Mucosa of rectum (tissue), 2 donors: Measurements from ENCODE around the gene DQX1.

ENCODE experiments used
- H3K27ac ChIP-seq, 2 donors: one replicate each; pipeline ENCODE4 v1.7.0; 2013; ENCODE audit warnings: inconsistent platforms in 2 of 2, low read depth in 2 of 2, low read length in 2 of 2
- H3K27me3 ChIP-seq, 2 donors: one replicate each; pipeline ENCODE4 v1.7.0; 2013; ENCODE audit warnings: low read length in 2 of 2; ENCODE audit not compliant: control insufficient read depth in 2 of 2, insufficient read depth in 2 of 2
- H3K36me3 ChIP-seq, 2 donors: one replicate each; pipeline ENCODE4 v1.7.0; 2013; ENCODE audit warnings: low read length in 2 of 2; ENCODE audit not compliant: control insufficient read depth in 2 of 2, insufficient read depth in 2 of 2
- H3K4me1 ChIP-seq, 2 donors: one replicate each; pipeline ENCODE4 v1.7.0; 2013; ENCODE audit warnings: low read length in 2 of 2, mild to moderate bottlenecking in 1 of 2; ENCODE audit not compliant: control insufficient read depth in 2 of 2, insufficient read depth in 2 of 2
- H3K4me3 ChIP-seq, 2 donors: one replicate each; pipeline ENCODE4 v1.7.0; 2013; ENCODE audit warnings: low read length in 2 of 2
- H3K9ac ChIP-seq, 2 donors: one replicate each; pipeline ENCODE4 v1.7.0; 2013; ENCODE audit warnings: low read length in 2 of 2, low read depth in 1 of 2, mild to moderate bottlenecking in 1 of 2
- H3K9me3 ChIP-seq, 2 donors: one replicate each; pipeline ENCODE4 v1.7.0; 2013; ENCODE audit warnings: low read length in 2 of 2; ENCODE audit not compliant: control insufficient read depth in 2 of 2
- donor health status: healthy.
- donor health status: Normal muscosa, but diverticular disease.

The DQX1 gene

DNA sequence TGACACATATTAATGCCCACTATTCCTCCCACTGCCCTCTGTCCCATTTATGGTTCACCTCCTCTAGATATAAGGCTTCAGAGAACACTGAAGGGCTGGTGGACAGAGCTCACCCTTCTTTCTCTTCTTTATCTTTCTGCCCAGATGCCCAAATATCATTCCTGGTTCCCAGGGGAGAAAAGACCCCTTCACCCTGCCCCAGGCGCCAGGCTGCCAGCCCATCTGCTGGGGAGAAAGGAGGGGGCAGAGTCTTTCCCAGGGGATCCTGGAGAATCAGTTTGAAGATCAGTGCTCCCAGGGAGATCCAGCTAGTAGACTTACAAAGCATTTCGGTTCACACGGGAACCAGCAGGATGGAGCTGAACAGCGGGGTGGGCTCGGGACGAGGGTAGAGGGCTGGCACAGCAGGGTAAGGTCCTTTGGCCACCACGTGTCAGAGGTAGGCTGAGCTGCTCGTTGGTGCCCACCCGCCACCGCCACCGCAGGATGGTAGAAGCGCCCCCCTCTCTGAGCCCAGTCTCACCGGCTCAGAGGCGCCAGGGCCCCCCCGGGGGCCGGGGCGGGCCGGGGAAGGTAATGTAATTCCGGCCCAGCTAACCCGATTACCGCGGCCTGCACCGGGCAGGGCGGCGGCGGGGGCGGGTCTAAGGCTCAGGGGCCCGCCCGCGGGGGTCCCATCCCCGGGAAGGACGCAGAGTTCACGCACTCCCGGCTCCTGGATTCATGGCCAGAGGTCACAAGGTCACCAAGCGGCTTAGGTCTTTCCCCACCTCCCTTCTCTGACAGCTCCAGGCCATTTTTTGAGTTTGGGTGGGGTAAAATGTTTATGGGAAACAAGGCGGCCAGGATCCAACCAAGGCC is 13.1 kb downstream of the DQX1 start:
- H3K36me3 ChIP-seq, result no peaks in the 10 kb centered on the region
- no peaks in the 10 kb centered on the region for H3K9me3 ChIP-seq
- peaks cover 6 to 13% of the 10 kb centered on the region in 2 donors for H3K4me1 ChIP-seq
- H3K27ac ChIP-seq, result no peak overlapping the region
- H3K9ac ChIP-seq, result no peak overlapping the region
- peaks cover 49 to 59% of the 10 kb centered on the region in 2 donors for H3K27me3 ChIP-seq
- no peak overlapping the region for H3K4me3 ChIP-seq

DNA sequence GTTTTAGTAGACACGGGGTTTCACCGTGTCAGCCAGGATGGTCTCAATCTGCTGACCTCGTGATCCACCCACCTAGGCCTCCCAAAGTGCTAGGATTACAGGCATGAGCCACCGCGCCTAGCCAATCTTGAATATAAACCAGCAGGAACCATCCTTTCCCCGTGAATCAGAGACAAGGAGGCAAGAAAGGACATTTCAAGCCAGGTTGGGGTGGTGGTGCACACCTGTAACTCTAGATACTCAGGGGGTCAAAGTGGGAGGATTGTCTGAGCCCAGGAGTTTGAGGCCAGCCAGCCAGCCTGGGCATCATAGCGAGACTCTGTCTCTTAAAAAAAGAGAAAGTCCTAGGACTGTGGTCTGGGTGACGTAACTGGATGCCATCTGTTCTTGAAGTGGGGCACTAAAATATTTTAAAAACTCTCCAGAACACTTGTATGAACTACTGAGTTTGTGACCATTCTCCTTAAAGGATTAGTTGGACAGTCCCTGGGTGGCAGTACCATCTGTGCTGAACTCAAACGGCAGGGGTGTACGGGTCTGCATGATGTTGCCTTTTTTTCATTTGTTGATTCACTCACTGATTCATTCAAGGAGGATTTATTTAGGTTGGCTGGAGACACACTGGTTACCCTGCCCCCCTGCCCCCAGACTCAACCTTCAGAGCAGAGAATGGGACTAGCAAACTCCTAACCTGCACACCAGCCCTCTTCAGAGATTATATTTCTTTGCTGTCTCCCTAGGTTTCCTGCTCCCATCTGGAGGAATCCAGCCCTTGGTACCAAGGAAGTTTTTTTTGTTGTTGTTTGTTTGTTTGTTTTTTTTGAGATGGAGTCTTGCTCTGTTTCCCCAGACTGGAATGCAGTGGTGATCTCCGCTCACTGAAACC is 14.7 kb downstream of the DQX1 start:
- Histone ChIP-seq H3K9me3 (no peaks in the 10 kb centered on the region), H3K9ac (no peak overlapping the region), H3K27ac (no peak overlapping the region), H3K4me1 (peaks cover 12 to 20% of the 10 kb centered on the region in 2 donors), H3K27me3 (peaks cover 41 to 51% of the 10 kb centered on the region in 2 donors), H3K4me3 (no peak overlapping the region), H3K36me3 (no peaks in the 10 kb centered on the region)

DNA sequence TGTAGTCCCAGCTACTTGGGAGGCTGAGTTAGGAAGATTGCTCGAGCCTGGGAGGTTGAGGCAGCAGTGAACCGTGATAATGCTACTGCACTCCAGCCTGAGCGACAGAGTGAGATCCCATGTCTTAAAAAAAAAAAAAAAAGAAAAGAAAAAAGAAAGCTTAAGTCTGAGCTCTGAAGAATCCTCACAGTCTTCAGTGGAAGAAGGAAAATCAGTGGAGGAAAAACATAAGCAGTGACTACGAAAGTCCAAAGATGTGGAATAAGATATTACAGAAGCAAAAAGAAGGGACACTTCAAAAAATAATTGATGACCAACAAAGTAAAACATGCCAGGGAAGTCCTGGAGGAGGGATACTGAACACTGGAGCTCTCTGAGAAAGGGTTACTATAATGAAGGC is 15.8 kb downstream of the DQX1 start:
- Histone ChIP-seq H3K9me3 (no peaks in the 10 kb centered on the region), H3K36me3 (peaks cover 7 to 9% of the 10 kb centered on the region in 2 donors), H3K4me1 (peaks cover 13 to 28% of the 10 kb centered on the region in 2 donors), H3K27me3 (peaks cover 37 to 46% of the 10 kb centered on the region in 2 donors), H3K27ac (no peak overlapping the region), H3K9ac (no peak overlapping the region), H3K4me3 (no peak overlapping the region)

DNA sequence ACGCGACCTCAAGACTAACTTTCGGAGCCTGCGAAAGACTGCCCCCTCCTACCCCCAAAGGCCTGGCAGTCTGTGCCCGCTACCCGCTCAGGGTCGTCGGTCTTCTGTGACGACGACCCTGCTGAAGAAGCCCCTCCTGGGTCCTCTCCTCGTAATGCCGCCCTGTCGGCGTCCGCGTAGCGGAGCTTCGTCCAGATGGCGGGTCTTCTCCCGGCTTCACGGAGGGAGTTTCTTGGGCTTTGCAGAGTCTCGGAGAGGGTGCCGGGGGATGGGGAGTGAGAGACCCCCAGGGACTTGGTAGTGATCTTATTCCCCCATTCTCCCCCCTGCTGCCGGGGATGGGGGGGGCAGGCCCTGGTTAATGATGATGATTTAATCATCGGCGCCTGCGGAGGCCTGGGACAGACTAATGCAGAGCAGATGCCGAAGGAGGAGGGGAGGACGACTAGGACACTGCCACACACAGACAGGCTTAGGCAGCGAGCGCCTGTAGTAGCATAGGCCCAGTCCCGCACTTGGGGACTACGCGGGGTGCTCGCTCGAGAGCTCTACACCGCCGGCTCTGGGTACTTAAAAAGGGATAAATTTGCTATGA is 18.0 kb downstream of the DQX1 start:
- peaks cover 22 to 29% of the 10 kb centered on the region in 2 donors for H3K27me3 ChIP-seq

DNA sequence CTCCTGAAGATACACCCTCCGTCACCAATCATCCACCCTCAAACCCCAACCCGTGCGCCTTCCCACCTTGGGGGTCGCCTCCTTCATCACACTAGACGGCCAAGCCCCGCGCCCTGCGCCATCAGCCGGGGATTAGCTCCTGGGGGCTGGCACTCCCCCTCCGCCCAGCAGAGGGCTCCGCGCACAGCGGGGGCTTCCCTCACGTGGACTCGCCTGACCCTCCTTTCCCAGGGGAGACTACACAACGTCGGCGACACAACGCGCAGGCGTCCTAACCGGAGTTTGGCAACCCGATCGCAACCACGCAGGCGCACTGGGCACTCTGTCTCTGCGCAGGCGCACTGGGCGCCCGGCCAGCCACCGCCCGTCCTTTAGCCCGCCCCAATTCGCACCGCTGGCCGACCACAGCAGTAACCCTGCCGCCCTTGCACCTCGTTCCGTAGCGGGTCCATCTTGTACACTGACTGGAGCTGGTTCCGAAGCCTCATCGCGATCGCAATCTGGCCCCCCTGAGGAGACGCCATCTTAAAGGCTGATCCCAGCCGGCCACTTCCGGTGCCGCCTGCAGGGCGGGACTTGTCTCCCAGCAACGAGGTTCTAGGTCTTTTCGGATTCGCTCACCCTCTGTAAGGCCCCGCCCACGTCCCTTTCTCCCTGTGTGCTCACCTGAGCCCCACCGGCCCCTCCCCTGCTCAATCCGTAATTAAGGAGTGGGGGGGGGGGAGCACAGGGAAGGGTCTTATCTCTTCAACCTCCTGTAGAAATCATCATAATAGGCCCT is 18.7 kb downstream of the DQX1 start, which contains the start of gene PCGF1:
Gene PCGF1, minus strand, starts transcription at position 551 of the 781 bp plus-strand sequence. Its CDS starts 27 bp downstream, at position 524.
- Histone ChIP-seq H3K9ac (peak within 1 kb of the TSS; percentile 99 to 100), H3K9me3 (no peaks in the 10 kb centered on the region), H3K4me1 (peaks cover 24 to 36% of the 10 kb centered on the region in 2 donors), H3K36me3 (peaks cover 7 to 12% of the 10 kb centered on the region in 2 donors), H3K27ac (peak within 1 kb of the TSS; percentile 100), H3K4me3 (peak within 1 kb of the TSS; percentile 97 to 100), H3K27me3 (peaks cover 22 to 23% of the 10 kb centered on the region in 2 donors)

More for the DNA sequence above, 18.0 kb downstream of the DQX1 start:
- Histone ChIP-seq H3K4me3 (peak overlapping the region; percentile 97 to 100), H3K27ac (peak overlapping the region; percentile 100), H3K9me3 (no peaks in the 10 kb centered on the region), H3K36me3 (peaks cover 7 to 12% of the 10 kb centered on the region in 2 donors), H3K9ac (peak overlapping the region; percentile 99 to 100), H3K4me1 (peaks cover 24 to 36% of the 10 kb centered on the region in 2 donors)

DNA sequence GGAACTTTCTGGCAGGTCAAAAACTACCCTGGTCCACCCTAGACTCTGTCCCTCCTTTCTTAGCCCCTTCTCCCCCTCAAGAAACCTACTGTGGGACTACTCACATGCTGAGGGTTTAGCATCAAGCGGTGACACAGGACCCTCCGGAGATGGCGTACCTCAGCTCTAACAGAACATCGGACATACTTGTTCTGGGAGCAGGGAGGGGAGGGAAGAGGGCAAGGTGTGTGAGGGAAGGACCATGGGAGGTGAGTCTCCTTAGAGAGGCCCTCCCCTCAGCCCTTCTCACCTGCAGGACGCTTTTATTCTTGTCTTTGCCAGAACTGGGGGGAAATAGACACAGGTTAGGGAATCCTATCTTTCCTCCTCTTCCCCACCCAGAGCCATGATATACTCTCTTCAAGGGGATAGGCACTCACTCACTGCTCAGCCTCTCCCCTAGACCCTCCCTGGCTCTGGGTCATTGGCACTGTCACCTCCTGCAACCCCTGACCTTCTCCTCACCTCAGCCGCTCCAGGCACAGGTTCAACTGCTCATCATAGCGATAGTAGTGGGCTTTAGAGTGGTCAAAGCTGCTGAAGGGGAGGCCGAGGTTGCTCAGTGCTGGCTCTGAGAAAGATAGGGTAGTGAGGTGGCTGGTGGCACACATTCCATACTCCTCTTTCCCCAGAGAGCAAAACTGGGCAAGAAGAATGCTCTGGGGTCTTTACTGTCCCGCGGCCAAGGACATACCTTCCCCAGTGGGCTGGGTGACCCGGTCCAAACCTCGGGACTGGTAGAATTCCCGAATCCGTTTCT is 20.4 kb downstream of the DQX1 start:
- Histone ChIP-seq H3K27ac (no peak overlapping the region), H3K27me3 (peaks cover 9 to 10% of the 10 kb centered on the region in 2 donors), H3K9ac (no peak overlapping the region), H3K4me1 (peaks cover 29 to 36% of the 10 kb centered on the region in 2 donors), H3K4me3 (peak overlapping the region; percentile 2 to 41), H3K9me3 (no peaks in the 10 kb centered on the region), H3K36me3 (peaks cover 7 to 12% of the 10 kb centered on the region in 2 donors)

DNA sequence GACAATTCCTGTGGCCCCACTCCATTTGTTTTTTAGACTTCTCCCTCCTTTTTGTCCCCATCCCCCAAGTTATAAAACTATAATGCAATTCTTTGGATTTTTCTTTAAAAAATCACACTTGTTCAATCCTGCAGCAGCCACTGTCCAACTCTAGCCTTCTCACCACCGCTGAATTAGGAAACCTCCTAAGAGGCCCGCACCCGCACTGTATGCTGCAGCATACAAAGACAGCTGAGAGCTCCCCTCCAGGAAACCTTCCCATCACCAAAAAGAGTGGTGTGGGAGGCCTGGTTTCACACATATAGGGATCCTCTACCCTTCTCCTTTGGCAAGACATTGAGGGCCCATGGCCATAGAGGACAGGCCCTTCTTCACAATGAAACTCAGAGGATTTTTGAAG is 21.4 kb downstream of the DQX1 start:
- Histone ChIP-seq H3K4me1 (peaks cover 34 to 40% of the 10 kb centered on the region in 2 donors), H3K36me3 (peaks cover 7 to 12% of the 10 kb centered on the region in 2 donors), H3K27me3 (peaks cover 8 to 9% of the 10 kb centered on the region in 2 donors), H3K27ac (no peak overlapping the region), H3K9ac (no peak overlapping the region), H3K9me3 (no peaks in the 10 kb centered on the region), H3K4me3 (no peak overlapping the region)

DNA sequence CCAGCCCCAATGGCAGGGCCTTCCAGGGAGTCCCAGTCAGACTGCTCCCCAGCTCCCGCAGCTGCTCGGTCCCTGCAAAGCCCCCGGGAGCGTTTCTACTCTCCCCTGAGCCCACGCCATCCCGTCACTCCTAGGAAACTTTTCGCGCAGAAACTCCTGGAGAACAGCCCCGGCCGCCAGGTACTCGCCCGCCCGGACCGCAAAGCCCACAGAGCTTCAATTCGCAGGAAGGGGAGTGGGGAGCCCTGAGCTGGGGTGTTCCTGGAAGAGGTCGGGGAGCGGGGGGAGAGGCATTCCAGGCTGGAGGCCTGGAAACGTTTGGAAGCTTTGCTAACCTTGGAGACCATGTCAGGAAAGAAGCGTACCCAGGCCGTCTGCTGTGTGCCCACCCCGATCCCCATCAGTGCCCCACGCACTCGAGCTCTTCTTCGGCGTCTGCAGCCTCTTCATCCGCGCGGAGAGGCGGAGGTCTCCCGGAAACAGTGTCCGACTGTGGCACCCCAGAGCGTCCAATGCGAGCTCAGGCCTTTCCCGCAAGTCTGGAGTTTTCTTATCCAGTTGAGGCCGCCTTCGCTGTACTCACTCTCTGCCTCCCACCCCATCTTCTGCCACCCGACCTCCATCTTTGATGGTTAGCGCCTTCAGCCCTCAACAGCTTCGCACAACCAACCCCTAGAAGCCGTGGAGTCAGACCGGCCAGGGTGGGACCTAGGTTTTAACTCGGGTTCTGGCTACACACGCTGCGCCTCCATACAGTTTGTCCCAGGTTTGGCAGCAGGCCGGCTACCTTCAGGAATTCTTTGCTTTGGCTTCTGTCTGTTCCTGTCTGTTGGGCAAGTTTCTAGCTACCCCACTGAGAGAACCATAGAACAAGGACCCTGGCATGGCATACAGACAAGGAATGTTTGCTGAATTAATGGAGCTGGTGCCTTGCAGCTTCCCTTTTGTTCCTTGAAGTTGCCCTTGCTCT is 22.2 kb downstream of the DQX1 start:
- H3K9me3 ChIP-seq, result no peaks in the 10 kb centered on the region
- peaks cover 10 to 15% of the 10 kb centered on the region in 2 donors for H3K27me3 ChIP-seq
- peak overlapping the region; percentile 92 to 94 for H3K9ac ChIP-seq
- peak overlapping the region; percentile 86 to 91 for H3K27ac ChIP-seq
- peaks cover 41 to 48% of the 10 kb centered on the region in 2 donors for H3K4me1 ChIP-seq
- peaks cover 7 to 12% of the 10 kb centered on the region in 2 donors for H3K36me3 ChIP-seq
- H3K4me3 ChIP-seq, result peak overlapping the region; percentile 85 to 90
